ENCODE data around the gene PYROXD2. TPM values are rescaled to one million over a fixed set of nuclear protein-coding genes. Genes with fewer than 3 reads are reported as not detected.

Gene PYROXD2
- total and polyA plus RNA-seq, 2 of the 13 experiments (the other 11 are each of a cell fraction or from before 2014, with no cell fraction given) = 2.0 to 6.2 TPM

GRCh38 chr10:98415731-98416119 lies 743 bp upstream of the PYROXD2 start (continued):
- TF ChIP-seq PAXIP1 (CRISPR knock-in tag; conservative IDR thresholded peaks at IDR 0.05) (no peak), FLYWCH1 (CRISPR knock-in tag; IDR thresholded peaks at IDR 0.05) (no peak), ZSCAN31 (CRISPR knock-in tag; IDR thresholded peaks at IDR 0.05; ENCODE audit: low read depth) (no peak)

- Histone ChIP-seq H3K27me3 (ENCODE audit: control insufficient read depth in 1 of 2, insufficient read depth in 2 of 2, low read length in 2 of 2) (no peaks in the 10 kb centered on the region), H3K4me3 (replicated peaks in 1 of 3; ENCODE audit: insufficient read depth in 1 of 3, low read depth in 2 of 3, low read length in 3 of 3) (peak overlapping the region; percentile 70 to 81 (median 70)), H3K4me2 (ENCODE audit: low read depth, low read length) (peak overlapping the region; percentile 99), H3K27ac (ENCODE audit: extremely low read length, insufficient read depth, low read length) (peak overlapping the region; percentile 78), H2AFZ (ENCODE audit: low read length) (peak overlapping the region; percentile 70), H3K36me3 (replicated peaks in 1 of 2; ENCODE audit: control insufficient read depth in 1 of 2, insufficient read depth in 2 of 2, low read length in 2 of 2) (peaks cover 0 to 3% of the 10 kb centered on the region in 2 experiments; a peak in 3 of 5 replicates), H3K4me1 (ENCODE audit: insufficient read depth, low read length) (peaks cover 18% of the 10 kb centered on the region), H3K9me3 (ENCODE audit: low read length) (no peaks in the 10 kb centered on the region), H3K79me2 (ENCODE audit: insufficient read depth, low read length) (no peaks in the 10 kb centered on the region), H3K9ac (ENCODE audit: insufficient read depth, low read depth, low read length) (peak overlapping the region; percentile 80), H4K20me1 (ENCODE audit: insufficient read depth, low read length) (no peaks in the 10 kb centered on the region)
- CTCF ChIA-PET (ENCODE audit: low intra/inter-chr PET ratio, low total read pairs) = no interaction called here
- WGBS (ENCODE audit: low lambda C conversion rate) = 33% methylated on average over 3 of the region's 3 CpGs
- FAIRE-seq = no peak
- intact Hi-C loops (cut with micrococcal nuclease; ENCODE audit: unreplicated experiment) (no loop called here), in situ Hi-C loops (cut with HindIII; ENCODE audit: extremely low pct_ligation_motif_present, low pct_unique_long_range_greater_than_20kb) (no loop called here)
- DNase-seq (ENCODE audit: low spot score) = no peak
- TF ChIP-seq ZNF768 (CRISPR knock-in tag; IDR thresholded peaks at IDR 0.05) (peak; percentile 100), GFI1 (CRISPR knock-in tag; IDR thresholded peaks at IDR 0.05; ENCODE audit: borderline replicate concordance) (no peak), PRPF4 (IDR thresholded peaks at IDR 0.05; ENCODE audit: low read depth, low read length, poor library complexity, severe bottlenecking) (no peak), ZMYM3 (CRISPR knock-in tag; IDR thresholded peaks at IDR 0.05) (peak; percentile 93), ZNF552 (CRISPR knock-in tag; IDR thresholded peaks at IDR 0.05; ENCODE audit: borderline replicate concordance) (0 out of 2 replicates have a peak, but pooled peaks have one; percentile 8), HINFP (CRISPR knock-in tag; IDR thresholded peaks at IDR 0.05; ENCODE audit: low read depth) (no peak)
- POLR2A ChIA-PET = interaction anchor here (0.8 to 1.8 kb wide), 10 partner anchors 8 to 1207 kb away, joined by 3 to 29 read pairs (median 4); partner anchors contain the start of gene R3HCC1L
- ATAC-seq = no peak
- TSS peak; percentile 51 for BruUV-seq (replicated peaks)
Observed at GRCh38 chr10:98414578-98414931, 427 bp downstream of the PYROXD2 start.
